Nucleus accumbens (tissue), 56 donors: ENCODE data around the gene SHISA8.

Experiments
- DNase-seq, 56 donors: peaks; one replicate each; lab custom pipeline; 2025; lab: John Stamatoyannopoulos, UW

Gene SHISA8

GRCh38 chr22:41916745-41917358, 2.0 kb upstream of the SHISA8 start:
- DNase-seq: no peak

GRCh38 chr22:41915786-41916493, 1.1 kb upstream of the SHISA8 start:
- no peak for DNase-seq

- no peak for DNase-seq
Observed at GRCh38 chr22:41914611-41915034, 251 bp downstream of the SHISA8 start.

GRCh38 chr22:41913842-41914534, 886 bp downstream of the SHISA8 start:
- DNase-seq: no peak

GRCh38 chr22:41913040-41913719, 1.7 kb downstream of the SHISA8 start:
- DNase-seq: no peak

GRCh38 chr22:41912338-41913039, 2.4 kb downstream of the SHISA8 start:
- DNase-seq: no peak

GRCh38 chr22:41911001-41911611, 3.8 kb downstream of the SHISA8 start:
- DNase-seq: no peak

- peak in 37 of 56 donors; percentile 6 to 75 (median 42) for DNase-seq
Observed at GRCh38 chr22:41910050-41911000, 4.5 kb downstream of the SHISA8 start.

- DNase-seq: peak in 1 of 56 donors; percentile 19
Observed at GRCh38 chr22:41909310-41910049, 5.4 kb downstream of the SHISA8 start.

- no peak for DNase-seq
Observed at GRCh38 chr22:41908411-41909309, 6.2 kb downstream of the SHISA8 start.

- no peak for DNase-seq
Observed at GRCh38 chr22:41907436-41908401, 7.2 kb downstream of the SHISA8 start.

- no peak for DNase-seq
Observed at GRCh38 chr22:41906822-41907221, 8.1 kb downstream of the SHISA8 start.

- DNase-seq: no peak
Observed at GRCh38 chr22:41905411-41906202, 9.3 kb downstream of the SHISA8 start.

GRCh38 chr22:41904450-41905410, 10.1 kb downstream of the SHISA8 start:
- no peak for DNase-seq
